IMR-90 (cell line): ENCODE data around the gene TMEM179. TPM values are rescaled to one million over a fixed set of nuclear protein-coding genes. Genes with fewer than 3 reads are reported as not detected.
A peak's percentile ranks its signal among the peaks of the same experiment; 100 is the strongest.

ENCODE experiments used
- ATAC-seq: fragments of 200-7000 bp; cut with Tn5 transposase; 2 replicates; pipeline ENCODE4 v1.9.1; 2020; ENCODE audit warnings: low read depth, mild to moderate bottlenecking, moderate library complexity
- BruUV-seq: library from RNA; stranded (reverse); fragments of 400-500 nt; replicated peaks from 2 replicates; lab custom pipeline; 2021; lab: Mats Ljungman, UMichigan
- CTCF ChIA-PET: fragments of 300-600 bp; formaldehyde crosslinking; extraction: SDS; loops from one replicate; lab custom pipeline; 2021; ENCODE audit warnings: antibody characterized with exemption; lab: Yijun Ruan, JAX
- POLR2A ChIA-PET: fragments of 300-600 bp; sonication (Branson Sonifier 250); formaldehyde crosslinking; loops from one replicate; lab custom pipeline; 2022; ENCODE audit warnings: antibody characterized with exemption; ENCODE audit not compliant: unreplicated experiment; lab: Charles Lee
- DNase-seq: peaks from one replicate; pipeline ENCODE4 v3.0.0; 2013
- H2AFZ ChIP-seq: replicated peaks from 2 replicates; pipeline ENCODE3; 2013; ENCODE audit warnings: low read length, mild to moderate bottlenecking; ENCODE audit not compliant: poor library complexity
- H2AK5ac ChIP-seq: 2 replicates; pipeline ENCODE4 v1.6.1; 2013; ENCODE audit warnings: low read depth, low read length, inconsistent platforms
- H2AK9ac ChIP-seq: replicated peaks from 2 replicates; pipeline ENCODE3; 2013; ENCODE audit warnings: mild to moderate bottlenecking, low read depth, low read length, moderate library complexity; ENCODE audit not compliant: poor library complexity
- H2BK120ac ChIP-seq: 2 replicates; pipeline ENCODE4 v1.6.1; 2013; ENCODE audit warnings: low read depth, low read length, inconsistent platforms
- H2BK15ac ChIP-seq: 3 replicates; pipeline ENCODE4 v1.6.1; 2013; ENCODE audit warnings: low read depth, low read length, inconsistent platforms
- H2BK20ac ChIP-seq: 2 replicates; pipeline ENCODE4 v1.6.1; 2013; ENCODE audit warnings: low read depth, mild to moderate bottlenecking, inconsistent platforms, low read length, moderate library complexity
- H2BK5ac ChIP-seq: 2 replicates; pipeline ENCODE4 v1.6.1; 2013; ENCODE audit warnings: mild to moderate bottlenecking, low read depth, low read length, inconsistent platforms; ENCODE audit not compliant: poor library complexity, severe bottlenecking
- H3K14ac ChIP-seq: replicated peaks from 2 replicates; pipeline ENCODE4 v1.6.1; 2013; ENCODE audit warnings: low read depth, low read length, inconsistent platforms
- H3K18ac ChIP-seq: 2 replicates; pipeline ENCODE4 v1.6.1; 2013; ENCODE audit warnings: low read depth, low read length, control low read depth
- H3K23ac ChIP-seq: 2 replicates; pipeline ENCODE4 v1.6.1; 2013; ENCODE audit warnings: low read depth, low read length, inconsistent platforms
- H3K27ac ChIP-seq: 2 replicates; pipeline ENCODE4 v1.5.1; 2013; ENCODE audit warnings: mild to moderate bottlenecking, control low read depth, low read length; ENCODE audit not compliant: insufficient read depth
- H3K27me3 ChIP-seq: 2 replicates; pipeline ENCODE4 v1.6.1; 2013; ENCODE audit warnings: low read length; ENCODE audit not compliant: control insufficient read depth, insufficient read depth
- H3K36me3 ChIP-seq: 2 replicates; pipeline ENCODE4 v1.6.1; 2013; ENCODE audit warnings: low read length, mixed read lengths; ENCODE audit not compliant: control insufficient read depth, insufficient read depth
- H3K4ac ChIP-seq: 2 replicates; pipeline ENCODE4 v1.6.1; 2013; ENCODE audit warnings: low read depth, low read length, inconsistent platforms
- H3K4me1 ChIP-seq: 2 replicates; pipeline ENCODE4 v1.6.1; 2013; ENCODE audit warnings: low read length, mixed read lengths; ENCODE audit not compliant: control insufficient read depth, insufficient read depth
- H3K4me2 ChIP-seq: 2 replicates; pipeline ENCODE4 v1.6.1; 2013; ENCODE audit warnings: low read depth, mild to moderate bottlenecking, control low read depth, low read length, moderate library complexity
- H3K4me3 ChIP-seq: 2 replicates; pipeline ENCODE4 v1.5.1; 2013; ENCODE audit warnings: low read depth, mild to moderate bottlenecking, control low read depth, low read length, moderate library complexity; ENCODE audit not compliant: insufficient read depth
- H3K56ac ChIP-seq: 2 replicates; pipeline ENCODE4 v1.6.1; 2013; ENCODE audit warnings: low read length, inconsistent platforms; ENCODE audit not compliant: insufficient read depth; ENCODE audit errors: extremely low read depth
- H3K79me1 ChIP-seq, 2 experiments: 2 replicates each; pipeline ENCODE4 v1.6.1; 2013; ENCODE audit warnings: low read length in 2 of 2, inconsistent platforms in 1 of 2, low read depth in 1 of 2
- H3K9ac ChIP-seq: 2 replicates; pipeline ENCODE4 v1.6.1; 2013; ENCODE audit warnings: low read depth, low read length, control low read depth
- H3K9me1 ChIP-seq: 2 replicates; pipeline ENCODE4 v1.6.1; 2013; ENCODE audit warnings: low read length, inconsistent platforms; ENCODE audit not compliant: insufficient read depth
- H3K9me3 ChIP-seq: 2 replicates; pipeline ENCODE4 v1.6.1; 2013; ENCODE audit warnings: low read length; ENCODE audit not compliant: control insufficient read depth, insufficient read depth
- H4K20me1 ChIP-seq: 2 replicates; pipeline ENCODE4 v1.6.1; 2013; ENCODE audit warnings: low read length, inconsistent platforms; ENCODE audit not compliant: insufficient read depth
- H4K5ac ChIP-seq: 2 replicates; pipeline ENCODE4 v1.6.1; 2013; ENCODE audit warnings: mild to moderate bottlenecking, low read depth, low read length, control low read depth
- H4K8ac ChIP-seq, 2 experiments: 2 replicates each; pipeline ENCODE4 v1.6.1; 2013; ENCODE audit warnings: low read depth in 2 of 2, low read length in 2 of 2, control low read depth in 1 of 2, inconsistent platforms in 1 of 2
- H4K91ac ChIP-seq: 2 replicates; pipeline ENCODE4 v1.6.1; 2013; ENCODE audit warnings: low read depth, low read length, inconsistent platforms; ENCODE audit not compliant: insufficient read depth
- CEBPB ChIP-seq: IDR thresholded peaks from 2 replicates; pipeline ENCODE4 v1.6.1; 2012; ENCODE audit warnings: low read depth, low read length, improper control_type of control experiment
- FOS ChIP-seq: fragments of 150-350 bp; IDR thresholded peaks from 2 replicates; pipeline ENCODE4 v1.6.1; 2016; ENCODE audit warnings: low read depth, low read length
- MAFK ChIP-seq: IDR thresholded peaks from 2 replicates; pipeline ENCODE4 v1.6.1; 2012; ENCODE audit warnings: low read depth, low read length, improper control_type of control experiment
- MXI1 ChIP-seq: IDR thresholded peaks from 2 replicates; pipeline ENCODE4 v1.6.1; 2012; ENCODE audit warnings: low read depth, mild to moderate bottlenecking, low read length, moderate library complexity, borderline replicate concordance
- NFE2L2 ChIP-seq: fragments of 150-350 bp; IDR thresholded peaks from 2 replicates; pipeline ENCODE4 v1.6.1; 2016; ENCODE audit warnings: low read depth, mild to moderate bottlenecking, low read length
- WGBS, 2 experiments: methylation state at CpG; one replicate each; pipeline versions ENCODE4 v1.1.5 to v1.1.7; 2013; ENCODE audit warnings: missing lambda C conversion rate in 2 of 2; ENCODE audit not compliant: insufficient read length in 1 of 2; ENCODE audit errors: extremely low coverage in 2 of 2; 5-methylcytosine and 5-hydroxymethylcytosine counted together
- dilution Hi-C: fragments of 300-500 bp; cut with HindIII; formaldehyde crosslinking; loops from one replicate; pipeline ENCODE4 v1.14.3; 2018; ENCODE audit warnings: low sequenced_read_pairs; ENCODE audit not compliant: unreplicated experiment
- in situ Hi-C: fragments of 300-500 bp; cut with MboI; formaldehyde crosslinking; loops from 3 replicates; pipeline ENCODE4 v1.14.3; 2019; ENCODE audit warnings: low sequenced_read_pairs, inconsistent platforms, mixed read lengths
- intact Hi-C: fragments of 100-400 bp; cut with micrococcal nuclease; formaldehyde crosslinking; loops from 2 replicates; pipeline ENCODE4 v1.10.0; 2022
- polyA plus RNA-seq, 3 experiments: library from polyadenylated mRNA; depleted of rRNA; stranded (reverse); fragments of >200 nt; gene quantifications; 2 replicates each; pipeline ENCODE4 v1.2.3, GENCODE V29; 2012; ENCODE audit warnings: low replicate concordance in 1 of 3
- total RNA-seq: library from RNA; depleted of rRNA; stranded (reverse); fragments of >200 nt; gene quantifications from 2 replicates; pipeline ENCODE4 v1.2.3, GENCODE V29; 2012
- TF ChIP-seq, protein P1 (sequence below): fragments of 150-350 bp; IDR thresholded peaks from 2 replicates; pipeline ENCODE4 v1.6.1; 2016; ENCODE audit warnings: low read depth, mild to moderate bottlenecking, low read length, moderate library complexity, borderline replicate concordance

TMEM179 gene
- total and polyA plus RNA-seq, 2 of the 4 experiments (the other 2 are of a cell fraction) = not detected

DNA sequence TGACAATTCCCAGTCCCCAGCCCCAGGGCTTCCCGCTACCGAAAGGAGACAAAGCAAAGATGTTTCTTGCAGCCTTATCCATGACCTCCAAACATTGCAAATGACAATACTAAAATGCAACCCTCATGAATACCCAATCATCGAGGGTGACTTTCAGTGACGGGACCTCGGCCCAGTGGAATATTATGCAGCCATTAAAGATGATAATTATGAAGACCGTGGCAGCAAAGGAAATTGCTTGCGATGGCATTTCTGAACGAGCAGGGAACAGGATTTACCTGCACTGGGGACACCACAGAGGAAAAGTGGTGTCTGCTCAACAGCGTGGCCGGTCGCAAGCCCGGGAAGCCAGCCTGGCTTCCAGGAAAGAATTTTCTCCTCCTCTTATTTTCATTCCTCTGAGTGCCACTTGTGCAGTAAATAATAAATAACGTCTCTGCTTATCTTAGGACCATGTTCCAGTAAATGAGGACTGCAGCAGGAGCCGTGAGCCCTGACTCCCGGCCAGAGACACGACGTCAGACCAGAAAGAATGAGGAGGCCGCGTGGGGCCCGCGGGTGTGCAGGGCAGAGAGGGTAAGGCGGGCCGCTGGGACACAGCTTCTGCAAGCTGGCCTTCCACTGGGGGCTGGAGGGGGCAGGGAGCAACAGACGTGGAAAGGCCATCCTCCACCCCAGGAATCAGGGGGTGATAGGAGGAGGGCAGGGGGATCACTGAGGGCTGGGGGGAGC, 18.4 kb downstream of the TMEM179 start:
- peaks cover 13% of the 10 kb centered on the region; the same call in 1 of the 2 replicates for H3K27me3 ChIP-seq
- H2AFZ ChIP-seq = no peak overlapping the region
- no peaks in the 10 kb centered on the region for H3K79me1 ChIP-seq
- H3K9me1 ChIP-seq = no peaks in the 10 kb centered on the region
- no peak overlapping the region for H3K9ac ChIP-seq
- TF ChIP-seq NFE2L2 = no peak
- TF ChIP-seq, protein P1, sequence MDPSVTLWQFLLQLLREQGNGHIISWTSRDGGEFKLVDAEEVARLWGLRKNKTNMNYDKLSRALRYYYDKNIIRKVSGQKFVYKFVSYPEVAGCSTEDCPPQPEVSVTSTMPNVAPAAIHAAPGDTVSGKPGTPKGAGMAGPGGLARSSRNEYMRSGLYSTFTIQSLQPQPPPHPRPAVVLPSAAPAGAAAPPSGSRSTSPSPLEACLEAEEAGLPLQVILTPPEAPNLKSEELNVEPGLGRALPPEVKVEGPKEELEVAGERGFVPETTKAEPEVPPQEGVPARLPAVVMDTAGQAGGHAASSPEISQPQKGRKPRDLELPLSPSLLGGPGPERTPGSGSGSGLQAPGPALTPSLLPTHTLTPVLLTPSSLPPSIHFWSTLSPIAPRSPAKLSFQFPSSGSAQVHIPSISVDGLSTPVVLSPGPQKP = no peak
- TF ChIP-seq MAFK = no peak
- no peak for TF ChIP-seq FOS
- TF ChIP-seq MXI1 = no peak
- no peak for TF ChIP-seq CEBPB
- H3K56ac ChIP-seq = no peak overlapping the region
- H2BK120ac ChIP-seq = no peak overlapping the region
- H2BK20ac ChIP-seq = no peak overlapping the region
- H3K14ac ChIP-seq = no peak overlapping the region
- H4K5ac ChIP-seq = no peak overlapping the region
- H3K36me3 ChIP-seq = no peaks in the 10 kb centered on the region
- dilution Hi-C loops (no loop called here), intact Hi-C loops (no loop called here), in situ Hi-C loops (no loop called here)
- no peak overlapping the region for H3K18ac ChIP-seq
- H3K4ac ChIP-seq = no peak overlapping the region
- no peak overlapping the region for H3K23ac ChIP-seq
- ATAC-seq (peak; percentile 35; the same call in 1 of the 2 replicates), DNase-seq (no peak)
- no peak overlapping the region for H2BK5ac ChIP-seq
- H2BK15ac ChIP-seq = no peak overlapping the region
- no peaks in the 10 kb centered on the region for H4K20me1 ChIP-seq
- no peak overlapping the region for H3K4me3 ChIP-seq
- no peak overlapping the region for H4K8ac ChIP-seq
- ChIA-PET CTCF (no interaction called here), POLR2A (no interaction called here)
- WGBS, 2 experiments = 55% methylated on average over 13 of the region's 24 CpGs; no CpG with 5 or more reads in 1 of the 2 experiments
- no peak overlapping the region for H2AK5ac ChIP-seq
- H4K91ac ChIP-seq = no peak overlapping the region
- H3K4me2 ChIP-seq = no peak overlapping the region
- H3K4me1 ChIP-seq = no peaks in the 10 kb centered on the region
- H3K9me3 ChIP-seq = no peaks in the 10 kb centered on the region
- no peak overlapping the region for H2AK9ac ChIP-seq
- no TSS peak for BruUV-seq
- no peak overlapping the region for H3K27ac ChIP-seq
